Measurements from ENCODE around the gene ITGA1. TPM values are rescaled to one million over a fixed set of nuclear protein-coding genes. Genes with fewer than 3 reads are reported as not detected.
"Not testable (repeated sequence)": the region's sequence is repeated elsewhere in the genome, so short reads cannot be mapped to it uniquely, and the experiment has no call there.

ITGA1 gene
- total RNA-seq, 1 donor from 2014 or later: 42.7 TPM

DNA sequence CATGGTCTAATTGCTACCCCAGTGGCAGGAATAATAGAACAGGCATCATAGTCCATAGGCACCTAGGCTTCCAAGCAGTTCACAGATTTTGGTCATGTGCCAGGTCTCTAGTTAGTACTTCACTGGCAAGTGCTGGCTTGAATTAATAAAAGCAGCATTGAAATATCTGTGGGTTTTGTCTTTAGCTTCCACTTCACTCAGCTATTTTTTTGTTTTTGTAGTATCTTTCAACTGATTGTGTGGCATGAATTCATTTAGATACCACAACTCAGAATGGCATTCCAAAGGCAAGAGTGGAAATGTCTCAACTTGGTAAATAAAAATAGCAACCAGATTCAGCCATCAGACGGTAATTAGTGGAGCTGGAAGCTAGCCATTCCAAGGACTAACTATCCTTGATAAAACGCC lies 173.6 kb downstream of the ITGA1 start:
- Histone ChIP-seq H3K9me3 (no peaks in the 10 kb centered on the region), H3K27ac (no peak overlapping the region), H3K36me3 (peaks cover 4 to 5% of the 10 kb centered on the region in 2 donors), H3K27me3 (no peaks in the 10 kb centered on the region), H3K4me3 (no peak overlapping the region), H3K4me1 (no peaks in the 10 kb centered on the region)
- TF ChIP-seq, protein P1, sequence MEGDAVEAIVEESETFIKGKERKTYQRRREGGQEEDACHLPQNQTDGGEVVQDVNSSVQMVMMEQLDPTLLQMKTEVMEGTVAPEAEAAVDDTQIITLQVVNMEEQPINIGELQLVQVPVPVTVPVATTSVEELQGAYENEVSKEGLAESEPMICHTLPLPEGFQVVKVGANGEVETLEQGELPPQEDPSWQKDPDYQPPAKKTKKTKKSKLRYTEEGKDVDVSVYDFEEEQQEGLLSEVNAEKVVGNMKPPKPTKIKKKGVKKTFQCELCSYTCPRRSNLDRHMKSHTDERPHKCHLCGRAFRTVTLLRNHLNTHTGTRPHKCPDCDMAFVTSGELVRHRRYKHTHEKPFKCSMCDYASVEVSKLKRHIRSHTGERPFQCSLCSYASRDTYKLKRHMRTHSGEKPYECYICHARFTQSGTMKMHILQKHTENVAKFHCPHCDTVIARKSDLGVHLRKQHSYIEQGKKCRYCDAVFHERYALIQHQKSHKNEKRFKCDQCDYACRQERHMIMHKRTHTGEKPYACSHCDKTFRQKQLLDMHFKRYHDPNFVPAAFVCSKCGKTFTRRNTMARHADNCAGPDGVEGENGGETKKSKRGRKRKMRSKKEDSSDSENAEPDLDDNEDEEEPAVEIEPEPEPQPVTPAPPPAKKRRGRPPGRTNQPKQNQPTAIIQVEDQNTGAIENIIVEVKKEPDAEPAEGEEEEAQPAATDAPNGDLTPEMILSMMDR (IDR thresholded peaks at IDR 0.05): no peak
- DNase-seq (ENCODE audit: low spot score in 2 of 2): no peak
- intact Hi-C loops (cut with DNase I): no loop called here

DNA sequence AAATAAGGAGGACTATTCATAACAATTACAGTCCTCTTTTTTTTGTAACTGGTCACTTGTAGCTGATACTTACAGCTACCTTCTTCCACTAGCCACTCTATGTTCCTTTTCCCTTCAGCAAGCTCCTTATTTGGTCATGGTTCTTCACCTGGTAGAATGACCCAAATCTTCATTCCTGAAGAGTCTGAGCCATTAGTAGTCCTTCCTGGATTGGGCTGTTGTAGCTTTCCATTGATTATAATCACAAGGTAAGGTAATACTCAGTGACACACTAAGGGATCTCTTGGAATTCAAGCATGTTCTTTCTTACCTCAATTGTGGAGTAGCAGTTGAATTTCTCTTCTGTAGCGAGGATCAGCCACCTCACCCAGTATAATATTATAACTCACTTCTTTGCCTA lies 175.9 kb downstream of the ITGA1 start:
- intact Hi-C loops (cut with DNase I): no loop called here
- no peak for DNase-seq (ENCODE audit: low spot score in 2 of 2)
- Histone ChIP-seq H3K9me3 (no peaks in the 10 kb centered on the region), H3K4me1 (no peaks in the 10 kb centered on the region), H3K36me3 (no peaks in the 10 kb centered on the region), H3K4me3 (no peak overlapping the region), H3K27ac (no peak overlapping the region), H3K27me3 (no peaks in the 10 kb centered on the region)
- TF ChIP-seq, protein P1 (IDR thresholded peaks at IDR 0.05): no peak

DNA sequence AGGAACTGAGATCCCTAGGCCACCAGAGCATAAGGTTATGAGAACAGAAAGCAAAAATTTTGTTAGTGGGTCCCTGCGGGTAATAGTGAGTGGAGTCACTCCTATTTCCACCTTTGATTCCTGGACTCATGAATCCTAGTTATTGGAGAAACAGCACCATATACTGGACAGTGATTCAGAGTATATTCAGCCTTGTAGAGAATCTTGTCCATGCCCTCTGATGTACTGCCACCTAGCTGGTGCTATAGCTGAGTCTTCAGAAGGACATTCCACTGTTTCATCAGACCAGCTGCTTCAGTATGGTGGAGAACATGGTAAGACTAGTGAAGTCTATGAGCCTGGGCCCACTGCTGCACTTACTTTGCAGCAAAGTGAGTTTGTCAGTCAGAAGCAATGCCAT lies 176.4 kb downstream of the ITGA1 start:
- TF ChIP-seq, protein P1 (IDR thresholded peaks at IDR 0.05): no peak
- H3K4me1 ChIP-seq: no peaks in the 10 kb centered on the region
- peaks cover 0 to 3% of the 10 kb centered on the region in 2 donors for H3K9me3 ChIP-seq
- H3K27me3 ChIP-seq: no peaks in the 10 kb centered on the region
- no peak overlapping the region for H3K4me3 ChIP-seq
- no peak overlapping the region for H3K27ac ChIP-seq
- intact Hi-C loops (cut with DNase I): no loop called here
- DNase-seq (ENCODE audit: low spot score in 2 of 2): no peak
- H3K36me3 ChIP-seq: no peaks in the 10 kb centered on the region

DNA sequence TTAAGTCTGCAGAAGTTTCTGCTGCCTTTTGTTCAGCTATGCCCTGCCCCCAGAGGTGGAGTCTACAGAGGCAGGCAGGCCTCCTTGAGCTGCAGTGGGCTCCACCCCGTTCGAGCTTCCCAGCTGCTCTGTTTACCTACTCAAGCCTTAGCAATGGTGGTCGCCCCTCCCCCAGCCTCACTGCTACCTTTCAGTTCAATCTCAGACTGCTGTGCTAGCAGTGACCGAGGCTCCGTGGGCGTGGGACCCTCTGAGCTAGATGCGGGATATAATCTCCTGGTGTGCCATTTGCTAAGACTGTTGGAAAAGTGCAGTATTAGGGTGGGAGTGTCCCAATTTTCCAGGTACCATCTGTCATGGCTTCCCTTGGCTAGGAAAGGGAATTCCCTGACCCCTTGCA lies 188.4 kb downstream of the ITGA1 start:
- H3K27me3 ChIP-seq; intact Hi-C loops (cut with DNase I); H3K27ac ChIP-seq; H3K4me3 ChIP-seq; H3K36me3 ChIP-seq; DNase-seq (ENCODE audit: low spot score in 2 of 2); H3K4me1 ChIP-seq; H3K9me3 ChIP-seq: not testable (repeated sequence)

DNA sequence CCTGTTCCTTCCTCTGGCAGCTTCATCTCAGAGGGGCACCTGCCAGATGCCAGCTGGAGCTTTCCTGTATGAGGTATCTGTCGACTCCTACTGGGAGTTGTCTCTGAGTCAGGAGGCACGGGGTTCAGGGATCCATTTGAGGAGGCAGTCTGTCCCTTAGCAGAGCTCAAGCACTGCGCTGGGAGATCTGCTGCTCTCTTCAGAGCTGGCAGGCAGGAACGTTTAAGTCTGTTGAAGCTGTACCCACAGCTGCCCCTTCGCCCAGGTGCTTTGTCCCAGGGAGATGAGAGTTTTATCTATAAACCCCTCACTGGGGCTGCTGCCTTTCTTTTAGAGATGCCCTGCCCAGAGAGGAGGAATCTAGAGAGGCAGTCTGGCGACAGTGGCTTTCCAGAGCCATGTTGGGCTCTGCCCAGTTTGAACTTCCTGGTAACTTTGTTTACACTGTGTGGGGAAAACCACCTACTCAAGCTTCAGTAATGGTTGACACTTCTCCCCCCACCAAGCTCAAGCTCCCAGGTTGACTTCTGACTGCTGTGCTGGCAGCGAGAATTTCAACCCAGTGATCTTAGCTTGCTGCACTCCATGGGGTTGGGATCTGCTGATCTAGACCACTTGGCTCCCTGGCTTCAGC lies 189.7 kb downstream of the ITGA1 start:
- no peaks in the 10 kb centered on the region for H3K27me3 ChIP-seq

DNA sequence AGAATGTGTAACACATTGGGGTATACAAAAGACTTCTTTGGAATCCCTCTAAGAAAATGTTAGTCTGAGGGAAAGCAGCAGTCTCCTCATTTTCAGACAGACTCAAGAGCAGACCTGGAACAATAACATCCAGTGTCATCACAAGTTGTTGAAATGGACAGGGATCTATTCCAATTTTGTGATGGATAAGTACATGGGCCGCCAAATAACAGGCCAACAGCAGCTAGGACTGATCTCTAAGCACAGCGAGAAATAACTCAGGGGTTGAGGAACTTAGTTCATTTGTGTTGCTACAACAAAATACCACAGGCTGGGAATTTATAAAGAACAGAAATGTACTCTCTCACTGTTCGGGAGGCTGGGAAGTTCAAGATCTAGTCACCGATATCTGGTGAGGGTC lies 193.8 kb downstream of the ITGA1 start:
- Histone ChIP-seq H3K36me3 (no peaks in the 10 kb centered on the region), H3K4me1 (no peaks in the 10 kb centered on the region), H3K27ac (no peak overlapping the region), H3K4me3 (no peak overlapping the region), H3K9me3 (peaks cover 0 to 2% of the 10 kb centered on the region in 2 donors), H3K27me3 (no peaks in the 10 kb centered on the region)
- no peak for DNase-seq (ENCODE audit: low spot score in 2 of 2)
- TF ChIP-seq, protein P1 (IDR thresholded peaks at IDR 0.05): no peak
- intact Hi-C loops (cut with DNase I): no loop called here

More for the DNA sequence above, 189.7 kb downstream of the ITGA1 start:
- Histone ChIP-seq H3K4me1 (no peaks in the 10 kb centered on the region), H3K27ac (no peak overlapping the region), H3K36me3 (no peaks in the 10 kb centered on the region), H3K9me3 (peaks cover 0 to 6% of the 10 kb centered on the region in 2 donors), H3K4me3 (no peak overlapping the region)
- TF ChIP-seq, protein P1 (IDR thresholded peaks at IDR 0.05): no peak
- no peak for DNase-seq (ENCODE audit: low spot score in 2 of 2)
- intact Hi-C loops (cut with DNase I): no loop called here

Data from ascending aorta (tissue), 2 donors.